IPS-NIHi7 (cell line): ENCODE results near the gene FBXO31.

Experiments used
- DNase-seq: peaks from one replicate; pipeline ENCODE4 v3.0.0; 2012; ENCODE audit warnings: mixed read lengths; ENCODE audit errors: extremely low spot score

FBXO31 gene

GRCh38 chr16:87278191-87279093, 105.1 kb downstream of the FBXO31 start:
- DNase-seq: peak; percentile 95
